GM23338 (cell line): Measurements from ENCODE around the gene LASP1NB.

Experiments used
- ATAC-seq: fragments of 200-7000 bp; cut with Tn5 transposase; 3 replicates; pipeline ENCODE4 v1.9.1; 2020
- DNase-seq: peaks from one replicate; pipeline ENCODE4 v3.0.0-alpha.2; 2015; ENCODE audit warnings: low spot score
- H2AFZ ChIP-seq: fragments of 200-600 bp; sonication (generic); 2 replicates; pipeline ENCODE4 v1.8.0; 2016; ENCODE audit warnings: antibody characterized with exemption, mild to moderate bottlenecking, moderate library complexity
- H3F3A ChIP-seq: fragments of 200-600 bp; sonication (generic); replicated peaks from 2 replicates; pipeline ENCODE4 v1.8.0; 2017; ENCODE audit warnings: antibody characterized with exemption, mixed run types, low read depth
- H3K27ac ChIP-seq: fragments of 200-600 bp; sonication (generic); 2 replicates; pipeline ENCODE4 v1.6.1; 2016; ENCODE audit warnings: low read depth
- H3K27me3 ChIP-seq: fragments of 200-600 bp; sonication (generic); 2 replicates; pipeline ENCODE4 v1.8.0; 2016; ENCODE audit warnings: mild to moderate bottlenecking, mixed run types, moderate library complexity; ENCODE audit not compliant: insufficient read depth
- H3K36me3 ChIP-seq: fragments of 200-600 bp; sonication (generic); 2 replicates; pipeline ENCODE4 v1.8.0; 2016; ENCODE audit warnings: mild to moderate bottlenecking; ENCODE audit not compliant: insufficient read depth
- H3K4me1 ChIP-seq: fragments of 200-600 bp; sonication (generic); 2 replicates; pipeline ENCODE4 v1.8.0; 2016; ENCODE audit warnings: mild to moderate bottlenecking, moderate library complexity; ENCODE audit not compliant: insufficient read depth
- H3K4me2 ChIP-seq: fragments of 200-600 bp; sonication (generic); 2 replicates; pipeline ENCODE4 v1.7.1; 2017; ENCODE audit warnings: mixed run types
- H3K4me3 ChIP-seq: fragments of 200-600 bp; sonication (generic); 2 replicates; pipeline ENCODE4 v1.6.1; 2016; ENCODE audit warnings: mixed run types
- H3K79me2 ChIP-seq: fragments of 200-600 bp; sonication (generic); replicated peaks from 2 replicates; pipeline ENCODE4 v1.8.0; 2017; ENCODE audit warnings: mild to moderate bottlenecking; ENCODE audit not compliant: insufficient read depth
- H3K9me2 ChIP-seq: fragments of 200-600 bp; sonication (generic); 2 replicates; pipeline ENCODE4 v1.8.0; 2017; ENCODE audit not compliant: insufficient read depth
- H4K20me1 ChIP-seq: fragments of 200-600 bp; sonication (generic); replicated peaks from 2 replicates; pipeline ENCODE4 v1.8.0; 2017; ENCODE audit warnings: mild to moderate bottlenecking; ENCODE audit not compliant: insufficient read depth
- H3K27ac Mint-ChIP-seq: 2 replicates; pipeline ENCODE4 v1.8.0; 2020; ENCODE audit warnings: inconsistent platforms, mild to moderate bottlenecking, moderate library complexity, mixed read lengths
- H3K27me3 Mint-ChIP-seq: 3 replicates; pipeline ENCODE4 v1.8.0; 2022; ENCODE audit warnings: low read depth, mild to moderate bottlenecking, moderate library complexity, mixed read lengths, inconsistent platforms; ENCODE audit not compliant: insufficient read depth, poor library complexity
- H3K36me3 Mint-ChIP-seq: 3 replicates; pipeline ENCODE4 v1.8.0; 2021; ENCODE audit warnings: low read depth, mild to moderate bottlenecking, inconsistent platforms, moderate library complexity, mixed read lengths
- H3K4me1 Mint-ChIP-seq: 3 replicates; pipeline ENCODE4 v1.8.0; 2020; ENCODE audit warnings: mild to moderate bottlenecking, inconsistent platforms, mixed read lengths
- H3K4me3 Mint-ChIP-seq: 3 replicates; pipeline ENCODE4 v1.8.0; 2021; ENCODE audit warnings: moderate library complexity, mild to moderate bottlenecking, inconsistent platforms, mixed read lengths
- H3K9me3 Mint-ChIP-seq: 3 replicates; pipeline ENCODE4 v1.8.0; 2020; ENCODE audit warnings: moderate library complexity, mild to moderate bottlenecking, inconsistent platforms, mixed read lengths
- CREB1 ChIP-seq: fragments of 250-450 bp; sonication (Bioruptor Pico); IDR thresholded peaks from 2 replicates; pipeline ENCODE4 v1.5.0; 2020; ENCODE audit warnings: low read depth, mild to moderate bottlenecking, moderate library complexity
- EZH2 ChIP-seq: fragments of 200-600 bp; sonication (generic); IDR thresholded peaks from one replicate; pipeline ENCODE4 v1.8.0; 2017; ENCODE audit warnings: antibody characterized with exemption, mild to moderate bottlenecking, low read depth; ENCODE audit not compliant: unreplicated experiment
- EZH2phosphoT487 ChIP-seq: fragments of 200-600 bp; sonication (generic); IDR thresholded peaks from one replicate; pipeline ENCODE4 v1.8.1; 2018; ENCODE audit warnings: antibody characterized with exemption; ENCODE audit not compliant: unreplicated experiment
- POLR2AphosphoS5 ChIP-seq: IDR thresholded peaks from 2 replicates; pipeline ENCODE4 v1.6.1; 2016; ENCODE audit warnings: antibody characterized with exemption, low read depth
- REST ChIP-seq: IDR thresholded peaks from one replicate; pipeline ENCODE4 v1.6.1; 2018; ENCODE audit warnings: antibody characterized with exemption; ENCODE audit not compliant: unreplicated experiment
- ZNF462 ChIP-seq: fragments of 250-450 bp; sonication (Bioruptor Pico); IDR thresholded peaks from 2 replicates; pipeline ENCODE4 v1.5.0; 2020; ENCODE audit warnings: mild to moderate bottlenecking, moderate library complexity

Gene LASP1NB

GRCh38 chr17:38893607-38894006 is 31.8 kb upstream of the LASP1NB start:
- DNase-seq, result no peak
- Histone ChIP-seq H3K27ac (peak overlapping the region; percentile 79), H3K27me3 (no peaks in the 10 kb centered on the region), H3F3A (0 out of 2 replicates have a peak, but pooled peaks cover 4% of the 10 kb centered on the region), H4K20me1 (peaks cover 1% of the 10 kb centered on the region; the same call in 1 of the 2 replicates), H3K36me3 (no peaks in the 10 kb centered on the region), H3K4me2 (0 out of 2 replicates have a peak overlapping the region, but pooled peaks have one; percentile 20), H3K4me3 (no peak overlapping the region), H3K9me2 (no peaks in the 10 kb centered on the region), H2AFZ (no peak overlapping the region), H3K79me2 (peaks cover 15% of the 10 kb centered on the region), H3K4me1 (peaks cover 17% of the 10 kb centered on the region)
- no peak overlapping the region for H3K4me3 Mint-ChIP-seq
- peaks cover 31% of the 10 kb centered on the region for H3K4me1 Mint-ChIP-seq
- peaks cover 50% of the 10 kb centered on the region for H3K36me3 Mint-ChIP-seq
- no peak overlapping the region; the same call in 1 of the 2 replicates for H3K27ac Mint-ChIP-seq
- ATAC-seq, result no peak
- no peak for TF ChIP-seq POLR2AphosphoS5
- TF ChIP-seq REST, result no peak
- no peak for TF ChIP-seq ZNF462 (CRISPR knock-in tag)
- TF ChIP-seq EZH2, result no peak
- TF ChIP-seq EZH2phosphoT487, result no peak
- no peak for TF ChIP-seq CREB1
- H3K27me3 Mint-ChIP-seq, result no peaks in the 10 kb centered on the region
- H3K9me3 Mint-ChIP-seq, result no peaks in the 10 kb centered on the region
